Endothelial cell of umbilical vein (primary cell): ENCODE data around the gene ATF3. TPM values are rescaled to one million over a fixed set of nuclear protein-coding genes. Genes with fewer than 3 reads are reported as not detected.

ENCODE experiments used
- BruUV-seq: library from RNA; stranded (reverse); fragments of 400-500 nt; replicated peaks from 2 replicates; lab custom pipeline; 2021; lab: Mats Ljungman, UMichigan
- CTCF ChIA-PET: fragments of 300-600, 350-600 bp; sonication (Branson Sonifier 250); formaldehyde crosslinking; loops from one replicate; lab custom pipeline; 2021; ENCODE audit warnings: antibody characterized with exemption, inconsistent platforms; lab: Charles Lee
- POLR2A ChIA-PET: fragments of 300-600, 350-600 bp; sonication (Branson Sonifier 250); formaldehyde crosslinking; loops from one replicate; lab custom pipeline; 2021; ENCODE audit warnings: antibody characterized with exemption, inconsistent platforms; lab: Charles Lee
- DNase-seq: peaks from one replicate; pipeline ENCODE4 v3.0.0-alpha.2; 2011; ENCODE audit warnings: low read depth, low spot score
- FAIRE-seq: peaks from 2 replicates; lab custom pipeline; 2011; peaks lifted over from hg19 to GRCh38; lab: Jason Lieb, UNC
- H2AFZ ChIP-seq: 2 replicates; pipeline ENCODE4 v1.6.0; 2012; ENCODE audit warnings: low read depth, low read length, control low read depth, inconsistent platforms
- H3K27ac ChIP-seq: 2 replicates; pipeline ENCODE4 v1.5.1; 2011; ENCODE audit warnings: low read depth, mild to moderate bottlenecking, control low read depth, low read length, moderate library complexity; ENCODE audit not compliant: insufficient read depth
- H3K27me3 ChIP-seq, 2 experiments: 2 replicates each; pipeline versions ENCODE4 v1.6.0 to v1.6.1; 2011; ENCODE audit warnings: low read length in 2 of 2, mixed read lengths in 1 of 2; ENCODE audit not compliant: control insufficient read depth in 2 of 2, insufficient read depth in 2 of 2
- H3K36me3 ChIP-seq, 2 experiments: 2 replicates in 1 of 2; 3 replicates in 1 of 2; pipeline ENCODE4 v1.5.1; 2011; ENCODE audit warnings: low read length in 2 of 2, mild to moderate bottlenecking in 1 of 2, moderate library complexity in 1 of 2; ENCODE audit not compliant: control insufficient read depth in 2 of 2, insufficient read depth in 2 of 2; ENCODE audit errors: extremely low read depth in 1 of 2
- H3K4me1 ChIP-seq: 3 replicates; pipeline ENCODE4 v1.5.1; 2011; ENCODE audit warnings: mild to moderate bottlenecking, low read length; ENCODE audit not compliant: control insufficient read depth, insufficient read depth; ENCODE audit errors: extremely low read depth
- H3K4me2 ChIP-seq: 2 replicates; pipeline ENCODE4 v1.6.1; 2011; ENCODE audit warnings: low read length, control low read depth, mixed read lengths; ENCODE audit not compliant: insufficient read depth
- H3K4me3 ChIP-seq, 3 experiments: fragments of 200-600 bp in 1 of 3; sonication (generic), shearing (Covaris generic) in 1 of 3; replicated peaks in 1 of 3; 2 replicates each; pipeline ENCODE4 v1.5.1; 2011 to 2016; ENCODE audit warnings: control low read depth in 3 of 3, low read length in 3 of 3, mild to moderate bottlenecking in 2 of 3, inconsistent platforms in 1 of 3, low read depth in 1 of 3, moderate library complexity in 1 of 3; ENCODE audit not compliant: insufficient read depth in 1 of 3
- H3K79me2 ChIP-seq: 2 replicates; pipeline ENCODE4 v1.6.0; 2012; ENCODE audit warnings: low read length, inconsistent platforms; ENCODE audit not compliant: control insufficient read depth, insufficient read depth
- H3K9ac ChIP-seq: replicated peaks from 2 replicates; pipeline ENCODE3; 2011; ENCODE audit warnings: low read length, control low read depth; ENCODE audit not compliant: insufficient read depth; ENCODE audit errors: extremely low read depth
- H3K9me1 ChIP-seq: replicated peaks from 3 replicates; pipeline ENCODE4 v1.6.0; 2011; ENCODE audit warnings: mild to moderate bottlenecking, low read length; ENCODE audit not compliant: control insufficient read depth, insufficient read depth; ENCODE audit errors: extremely low read depth
- H3K9me3 ChIP-seq: replicated peaks from 2 replicates; pipeline ENCODE4 v1.5.1; 2012; ENCODE audit warnings: low read length, inconsistent platforms; ENCODE audit not compliant: control insufficient read depth, insufficient read depth
- H4K20me1 ChIP-seq: replicated peaks from 2 replicates; pipeline ENCODE3; 2011; ENCODE audit warnings: mild to moderate bottlenecking, low read length; ENCODE audit not compliant: control insufficient read depth, insufficient read depth; ENCODE audit errors: extremely low read depth
- CTCF ChIP-seq, 2 donors: IDR thresholded peaks; 1 replicate in 1 of 2; 2 replicates in 1 of 2; pipeline ENCODE4 v1.5.1; 2011; ENCODE audit warnings: low read length in 2 of 2, mild to moderate bottlenecking in 2 of 2, moderate library complexity in 2 of 2, control low read depth in 1 of 2, inconsistent platforms in 1 of 2, low read depth in 1 of 2; ENCODE audit not compliant: insufficient read depth in 1 of 2; ENCODE audit errors: extremely low read depth in 1 of 2
- EZH2 ChIP-seq: IDR thresholded peaks from 2 replicates; pipeline ENCODE4 v1.6.1; 2012; ENCODE audit warnings: borderline replicate concordance, low read depth, mild to moderate bottlenecking, moderate library complexity, low read length, inconsistent platforms; ENCODE audit not compliant: severe bottlenecking
- FOS ChIP-seq: IDR thresholded peaks from 2 replicates; pipeline ENCODE4 v1.6.1; 2011; ENCODE audit warnings: mild to moderate bottlenecking, low read length, moderate library complexity, borderline replicate concordance; ENCODE audit not compliant: insufficient read depth
- GATA2 ChIP-seq: IDR thresholded peaks from 2 replicates; pipeline ENCODE4 v1.7.0; 2011; ENCODE audit warnings: low read depth, mild to moderate bottlenecking, moderate library complexity, mixed read lengths, low read length; ENCODE audit not compliant: insufficient read length, insufficient read depth
- JUN ChIP-seq: IDR thresholded peaks from 2 replicates; pipeline ENCODE4 v1.6.1; 2011; ENCODE audit warnings: borderline replicate concordance, low read depth; ENCODE audit not compliant: insufficient read length, insufficient read depth
- MAX ChIP-seq: IDR thresholded peaks from 2 replicates; pipeline ENCODE4 v1.6.1; 2011; ENCODE audit not compliant: insufficient read depth, insufficient read length
- MYC ChIP-seq: IDR thresholded peaks from one replicate; pipeline ENCODE4 v1.6.1; 2011; ENCODE audit warnings: mild to moderate bottlenecking, low read depth, low read length
- POLR2A ChIP-seq: IDR thresholded peaks from 2 replicates; pipeline ENCODE4 v1.6.1; 2012; ENCODE audit warnings: low read depth, mild to moderate bottlenecking, control low read depth, low read length
- POLR2AphosphoS5 ChIP-seq: IDR thresholded peaks from 2 replicates; pipeline ENCODE4 v1.6.1; 2012; ENCODE audit warnings: low read depth, mild to moderate bottlenecking, control low read depth, low read length, moderate library complexity; ENCODE audit not compliant: insufficient read depth
- dilution Hi-C: fragments of 300-500 bp; cut with MboI; formaldehyde crosslinking; loops from one replicate; pipeline ENCODE4 v1.15.0; 2019; ENCODE audit warnings: low sequenced_read_pairs; ENCODE audit not compliant: extremely low pct_ligation_motif_present
- intact Hi-C: fragments of 100-400 bp; cut with micrococcal nuclease; formaldehyde crosslinking; loops from one replicate; pipeline ENCODE4 v1.10.0; 2022
- polyA plus RNA-seq, 4 experiments: library from polyadenylated mRNA; depleted of rRNA in 3 of 4; stranded (reverse) in 3 of 4; unstranded in 1 of 4; fragments of >200 nt; gene quantifications; 2 replicates each; pipeline versions ENCODE4 v1.2.1 to v1.2.3, GENCODE V29; 2011 to 2012; ENCODE audit warnings: missing spikeins in 1 of 4
- total RNA-seq: library from RNA; stranded (reverse); gene quantifications from 2 replicates; pipeline ENCODE4 v1.2.3, GENCODE V29; 2021

The ATF3 gene
- total and polyA plus RNA-seq, 2 donors (not counting 3 experiments of a cell fraction or from before 2014, with no cell fraction given) = 6.1 to 17.1 TPM

GRCh38 chr1:212584092-212584886 is 24.3 kb upstream of the ATF3 start:
- peaks cover 23 to 38% of the 10 kb centered on the region in 2 experiments for H3K27me3 ChIP-seq

More at GRCh38 chr1:212584092-212584886, 24.3 kb upstream of the ATF3 start:
- no peaks in the 10 kb centered on the region for H4K20me1 ChIP-seq
- H3K9ac ChIP-seq = no peak overlapping the region
- H3K9me3 ChIP-seq = no peaks in the 10 kb centered on the region
- ChIA-PET POLR2A (interaction anchor here (0.9 kb wide), 1 partner anchor 24 kb away, joined by 4 read pairs; the partner anchor contains the start of gene ATF3), CTCF (interaction anchor here (0.8 to 1.0 kb wide), 2 partner anchors 107 to 128 kb away, joined by 3 read pairs; no protein-coding TSS in a partner anchor)
- dilution Hi-C loops (no loop called here), intact Hi-C loops (no loop called here)
- no peak for TF ChIP-seq FOS
- TF ChIP-seq MYC = no peak
- TF ChIP-seq MAX = no peak
- no peak for TF ChIP-seq CTCF (IDR thresholded peaks at IDR 0.05; ENCODE audit: extremely low read depth in 1 of 2, insufficient read depth in 1 of 2, low read depth in 1 of 2, low read length in 2 of 2)
- TF ChIP-seq EZH2 = no peak
- TF ChIP-seq GATA2 = no peak
- no peak for TF ChIP-seq JUN
- no peak for TF ChIP-seq POLR2A
- no peak for TF ChIP-seq POLR2AphosphoS5
- no peaks in the 10 kb centered on the region for H3K9me1 ChIP-seq
- no peaks in the 10 kb centered on the region for H3K79me2 ChIP-seq
- no peaks in the 10 kb centered on the region for H3K36me3 ChIP-seq
- FAIRE-seq (no peak), DNase-seq (no peak)
- no peaks in the 10 kb centered on the region for H3K4me1 ChIP-seq
- no peak overlapping the region for H2AFZ ChIP-seq
- H3K4me2 ChIP-seq = no peak overlapping the region
- H3K4me3 ChIP-seq = no peak overlapping the region
- no peak overlapping the region for H3K27ac ChIP-seq
- BruUV-seq = no TSS peak
